22Rv1 (cell line): ENCODE data around the gene FAM83F.

ENCODE experiments used
- ZFX ChIP-seq: fragments of 450-650 bp; IDR thresholded peaks from 2 replicates; pipeline ENCODE4 v1.6.1; 2017; ENCODE audit warnings: antibody characterized with exemption, borderline replicate concordance
- TF ChIP-seq, protein P1 (sequence below): fragments of 450-650 bp; IDR thresholded peaks from 2 replicates; pipeline ENCODE4 v1.5.1; 2017; ENCODE audit warnings: mild to moderate bottlenecking

GRCh38 chr22:40002935-40003715 lies 8.4 kb downstream of the FAM83F start:
- TF ChIP-seq, protein P1, sequence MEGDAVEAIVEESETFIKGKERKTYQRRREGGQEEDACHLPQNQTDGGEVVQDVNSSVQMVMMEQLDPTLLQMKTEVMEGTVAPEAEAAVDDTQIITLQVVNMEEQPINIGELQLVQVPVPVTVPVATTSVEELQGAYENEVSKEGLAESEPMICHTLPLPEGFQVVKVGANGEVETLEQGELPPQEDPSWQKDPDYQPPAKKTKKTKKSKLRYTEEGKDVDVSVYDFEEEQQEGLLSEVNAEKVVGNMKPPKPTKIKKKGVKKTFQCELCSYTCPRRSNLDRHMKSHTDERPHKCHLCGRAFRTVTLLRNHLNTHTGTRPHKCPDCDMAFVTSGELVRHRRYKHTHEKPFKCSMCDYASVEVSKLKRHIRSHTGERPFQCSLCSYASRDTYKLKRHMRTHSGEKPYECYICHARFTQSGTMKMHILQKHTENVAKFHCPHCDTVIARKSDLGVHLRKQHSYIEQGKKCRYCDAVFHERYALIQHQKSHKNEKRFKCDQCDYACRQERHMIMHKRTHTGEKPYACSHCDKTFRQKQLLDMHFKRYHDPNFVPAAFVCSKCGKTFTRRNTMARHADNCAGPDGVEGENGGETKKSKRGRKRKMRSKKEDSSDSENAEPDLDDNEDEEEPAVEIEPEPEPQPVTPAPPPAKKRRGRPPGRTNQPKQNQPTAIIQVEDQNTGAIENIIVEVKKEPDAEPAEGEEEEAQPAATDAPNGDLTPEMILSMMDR: no peak
- TF ChIP-seq ZFX: no peak
